ENCODE data around the gene FAM50B.

The FAM50B gene

GRCh38 chr6:3819161-3820110 lies 29.7 kb upstream of the FAM50B start:
- DNase-seq (ENCODE audit: low read depth): no peak

GRCh38 chr6:3820563-3820962 lies 28.6 kb upstream of the FAM50B start:
- DNase-seq (ENCODE audit: low read depth): no peak

GRCh38 chr6:3822747-3823445 lies 26.3 kb upstream of the FAM50B start:
- DNase-seq (ENCODE audit: low read depth): no peak

- DNase-seq (ENCODE audit: low read depth): no peak
These were observed 25.5 kb upstream of the FAM50B start for GRCh38 chr6:3823671-3824070.

GRCh38 chr6:3825331-3825831 lies 23.8 kb upstream of the FAM50B start:
- no peak for DNase-seq (ENCODE audit: low read depth)

- peak; percentile 92 for DNase-seq (ENCODE audit: low read depth)
These were observed 23.2 kb upstream of the FAM50B start for GRCh38 chr6:3825851-3826581.

- no peak for DNase-seq (ENCODE audit: low read depth)
These were observed 19.9 kb upstream of the FAM50B start for GRCh38 chr6:3829285-3829684.

GRCh38 chr6:3830806-3831205 lies 18.4 kb upstream of the FAM50B start:
- DNase-seq (ENCODE audit: low read depth): no peak

- no peak for DNase-seq (ENCODE audit: low read depth)
These were observed 17.2 kb upstream of the FAM50B start for GRCh38 chr6:3831761-3832530.

- DNase-seq (ENCODE audit: low read depth): no peak
These were observed 14.0 kb upstream of the FAM50B start for GRCh38 chr6:3835055-3835731.

- DNase-seq (ENCODE audit: low read depth): no peak
These were observed 13.4 kb upstream of the FAM50B start for GRCh38 chr6:3835785-3836184.

GRCh38 chr6:3836566-3836965 lies 12.6 kb upstream of the FAM50B start:
- no peak for DNase-seq (ENCODE audit: low read depth)

GRCh38 chr6:3837781-3838180 lies 11.4 kb upstream of the FAM50B start:
- DNase-seq (ENCODE audit: low read depth): no peak

- no peak for DNase-seq (ENCODE audit: low read depth)
These were observed 9.9 kb upstream of the FAM50B start for GRCh38 chr6:3838992-3839867.

GRCh38 chr6:3841066-3841454 lies 8.1 kb upstream of the FAM50B start:
- no peak for DNase-seq (ENCODE audit: low read depth)

- DNase-seq (ENCODE audit: low read depth): no peak
These were observed 7.2 kb upstream of the FAM50B start for GRCh38 chr6:3841711-3842565.

GRCh38 chr6:3843379-3844096 lies 5.6 kb upstream of the FAM50B start:
- no peak for DNase-seq (ENCODE audit: low read depth)

GRCh38 chr6:3844097-3844463 lies 5.1 kb upstream of the FAM50B start:
- peak; percentile 74 for DNase-seq (ENCODE audit: low read depth)
